HCT116 (cell line): ENCODE data around the gene PTGS1. TPM values are rescaled to one million over a fixed set of nuclear protein-coding genes. Genes with fewer than 3 reads are reported as not detected.

Experiments
- ATAC-seq: fragments of 200-7000 bp; cut with Tn5 transposase; 2 replicates; pipeline ENCODE4 v1.9.1; 2020; ENCODE audit warnings: mild to moderate bottlenecking, moderate library complexity
- BruUV-seq: library from RNA; stranded (reverse); fragments of 400-500 nt; replicated peaks from 2 replicates; lab custom pipeline; 2021; lab: Mats Ljungman, UMichigan
- CTCF ChIA-PET: fragments of 300-600 bp; sonication (Branson Sonifier 250); formaldehyde crosslinking; loops from one replicate; lab custom pipeline; 2021; ENCODE audit warnings: antibody characterized with exemption; lab: Charles Lee
- POLR2A ChIA-PET: fragments of 300-600, 350-600 bp; sonication (Branson Sonifier 250); formaldehyde crosslinking; loops from one replicate; lab custom pipeline; 2021; ENCODE audit warnings: antibody characterized with exemption; lab: Charles Lee
- RAD21 ChIA-PET, 2 experiments: fragments of 300-600 bp; sonication (Branson Sonifier 250); formaldehyde crosslinking; loops; one replicate each; lab custom pipeline; 2023; ENCODE audit warnings: low total read pairs in 2 of 2; ENCODE audit not compliant: uncharacterized antibody in 2 of 2, unreplicated experiment in 2 of 2, low non-redundant PET in 1 of 2; lab: Charles Lee
- DNase-seq: peaks from one replicate; pipeline ENCODE4 v3.0.0-alpha.2; 2010; ENCODE audit warnings: low read depth, low spot score
- H2AFZ ChIP-seq: fragments of 200-600 bp; shearing (Covaris generic), sonication (generic); 2 replicates; pipeline ENCODE4 v1.6.1; 2017; ENCODE audit warnings: low read depth, mixed run types, mixed read lengths, antibody characterized with exemption, low read length; ENCODE audit not compliant: poor library complexity, severe bottlenecking
- H3K27ac ChIP-seq: 2 replicates; pipeline ENCODE4 v1.5.1; 2012; ENCODE audit warnings: low read depth, low read length
- H3K27me3 ChIP-seq: fragments of 200-600 bp; sonication (generic); 2 replicates; pipeline ENCODE4 v1.6.1; 2016; ENCODE audit warnings: mixed run types, low read length, mixed read lengths; ENCODE audit not compliant: insufficient read depth
- H3K36me3 ChIP-seq, 2 experiments: fragments of 200-500 bp in 1 of 2; fragments of 200-600 bp in 1 of 2; sonication (Bioruptor generic) in 1 of 2; sonication (generic) in 1 of 2; 2 replicates each; pipeline versions ENCODE4 v1.5.1 to v1.6.1; 2014 to 2016; ENCODE audit warnings: low read length in 2 of 2, inconsistent platforms in 1 of 2, mixed read lengths in 1 of 2, mixed run types in 1 of 2; ENCODE audit not compliant: insufficient read depth in 2 of 2, control insufficient read depth in 1 of 2
- H3K4me1 ChIP-seq, 2 experiments: fragments of 200-600 bp in 1 of 2; sonication (generic) in 1 of 2; 2 replicates each; pipeline versions ENCODE4 v1.5.1 to v1.6.1; 2012 to 2017; ENCODE audit warnings: low read length in 2 of 2, inconsistent platforms in 1 of 2, mild to moderate bottlenecking in 1 of 2, mixed read lengths in 1 of 2, mixed run types in 1 of 2, moderate library complexity in 1 of 2; ENCODE audit not compliant: insufficient read depth in 2 of 2, control insufficient read depth in 1 of 2
- H3K4me2 ChIP-seq: fragments of 200-600 bp; sonication (generic); 2 replicates; pipeline ENCODE4 v1.6.1; 2017; ENCODE audit warnings: mixed run types, low read length, mixed read lengths
- H3K4me3 ChIP-seq, 2 experiments: fragments of 200-600 bp in 1 of 2; sonication (generic) in 1 of 2; replicated peaks in 1 of 2; 2 replicates each; pipeline ENCODE4 v1.5.1; 2011 to 2016; ENCODE audit warnings: low read length in 2 of 2, control low read depth in 1 of 2, low read depth in 1 of 2, mild to moderate bottlenecking in 1 of 2, mixed read lengths in 1 of 2, mixed run types in 1 of 2
- H3K79me2 ChIP-seq: fragments of 200-600 bp; sonication (generic); 2 replicates; pipeline ENCODE4 v1.6.1; 2017; ENCODE audit warnings: mild to moderate bottlenecking, mixed run types, low read length, moderate library complexity, mixed read lengths; ENCODE audit not compliant: insufficient read depth
- H3K9ac ChIP-seq: fragments of 200-600 bp; sonication (generic); 2 replicates; pipeline ENCODE4 v1.6.1; 2016; ENCODE audit warnings: low read length, mixed read lengths
- H3K9me2 ChIP-seq: fragments of 200-600 bp; sonication (generic), shearing (Covaris generic); 2 replicates; pipeline ENCODE4 v1.6.1; 2017; ENCODE audit warnings: mixed run types, mild to moderate bottlenecking, moderate library complexity; ENCODE audit not compliant: insufficient read depth
- H3K9me3 ChIP-seq, 2 experiments: fragments of 200-500 bp in 1 of 2; fragments of 200-600 bp in 1 of 2; sonication (Bioruptor generic) in 1 of 2; sonication (generic) in 1 of 2; 2 replicates each; pipeline ENCODE4 v1.6.1; 2014 to 2017; ENCODE audit warnings: low read length in 2 of 2, mixed read lengths in 2 of 2, inconsistent platforms in 1 of 2, low read depth in 1 of 2, mild to moderate bottlenecking in 1 of 2, mixed run types in 1 of 2, moderate library complexity in 1 of 2; ENCODE audit not compliant: control insufficient read depth in 1 of 2, insufficient read depth in 1 of 2
- H4K20me1 ChIP-seq: fragments of 200-600 bp; sonication (generic), shearing (Covaris generic); 2 replicates; pipeline ENCODE4 v1.6.1; 2017; ENCODE audit warnings: mixed run types, mild to moderate bottlenecking, moderate library complexity; ENCODE audit not compliant: insufficient read depth
- CBX3 ChIP-seq: IDR thresholded peaks from 2 replicates; pipeline ENCODE4 v1.6.1; 2012; ENCODE audit warnings: low read depth
- CTCF ChIP-seq, 3 experiments: fragments of 200-600 bp in 1 of 3; sonication (generic) in 1 of 3; IDR thresholded peaks in 2 of 3; conservative IDR thresholded peaks in 1 of 3; 2 replicates each; pipeline ENCODE4 v1.5.1; 2012 to 2017; ENCODE audit warnings: low read depth in 2 of 3, low read length in 2 of 3, antibody characterized with exemption in 1 of 3, borderline replicate concordance in 1 of 3, control low read depth in 1 of 3, mild to moderate bottlenecking in 1 of 3, mixed read lengths in 1 of 3, mixed run types in 1 of 3, moderate library complexity in 1 of 3; ENCODE audit not compliant: insufficient read depth in 1 of 3
- EGR1 ChIP-seq: IDR thresholded peaks from 2 replicates; pipeline ENCODE4 v1.6.1; 2012; ENCODE audit warnings: low read depth
- ELF1 ChIP-seq: IDR thresholded peaks from 2 replicates; pipeline ENCODE4 v1.6.1; 2012; ENCODE audit warnings: low read depth, borderline replicate concordance
- EZH2 ChIP-seq: fragments of 200-600 bp; sonication (generic); IDR thresholded peaks from 2 replicates; pipeline ENCODE4 v1.6.1; 2017; ENCODE audit warnings: antibody characterized with exemption, mixed run types
- POLR2A ChIP-seq: IDR thresholded peaks from 2 replicates; pipeline ENCODE4 v1.7.0; 2011; ENCODE audit warnings: borderline replicate concordance; ENCODE audit not compliant: insufficient read depth, insufficient read length; ENCODE audit errors: extremely low read depth
- POLR2AphosphoS5 ChIP-seq: IDR thresholded peaks from 2 replicates; pipeline ENCODE4 v1.6.1; 2011; ENCODE audit warnings: mild to moderate bottlenecking, low read depth, low read length, moderate library complexity
- RAD21 ChIP-seq: IDR thresholded peaks from 2 replicates; pipeline ENCODE4 v1.6.1; 2012; ENCODE audit warnings: low read depth, mild to moderate bottlenecking
- REST ChIP-seq: IDR thresholded peaks from 2 replicates; pipeline ENCODE4 v1.6.1; 2012; ENCODE audit warnings: low read depth
- SIN3A ChIP-seq: IDR thresholded peaks from 2 replicates; pipeline ENCODE4 v1.6.1; 2012; ENCODE audit warnings: low read depth
- SP1 ChIP-seq: IDR thresholded peaks from 2 replicates; pipeline ENCODE4 v1.6.1; 2012; ENCODE audit warnings: low read depth
- SRF ChIP-seq: IDR thresholded peaks from 2 replicates; pipeline ENCODE4 v1.6.1; 2012; ENCODE audit warnings: low read depth
- TCF7L2 ChIP-seq: IDR thresholded peaks from 2 replicates; pipeline ENCODE4 v1.7.0; 2011; ENCODE audit warnings: borderline replicate concordance, inconsistent platforms; ENCODE audit not compliant: insufficient read depth, insufficient read length; ENCODE audit errors: extremely low read depth
- YY1 ChIP-seq: IDR thresholded peaks from 2 replicates; pipeline ENCODE4 v1.6.1; 2011; ENCODE audit warnings: low read length, low read depth, moderate library complexity, mild to moderate bottlenecking; ENCODE audit not compliant: insufficient replicate concordance; ENCODE audit errors: extremely low read depth
- ZBTB33 ChIP-seq: IDR thresholded peaks from 2 replicates; pipeline ENCODE4 v1.6.1; 2011; ENCODE audit warnings: mild to moderate bottlenecking, low read length, moderate library complexity; ENCODE audit not compliant: insufficient replicate concordance; ENCODE audit errors: extremely low read depth
- ZFX ChIP-seq: fragments of 450-650 bp; IDR thresholded peaks from 2 replicates; pipeline ENCODE4 v1.6.1; 2017
- ZNF274 ChIP-seq: fragments of 200-500 bp; sonication (Bioruptor generic); IDR thresholded peaks from 2 replicates; pipeline ENCODE4 v1.6.1; 2014; ENCODE audit warnings: mild to moderate bottlenecking, low read depth, low read length, inconsistent platforms
- intact Hi-C: fragments of 100-400 bp; cut with micrococcal nuclease; formaldehyde crosslinking; loops from 2 replicates; pipeline ENCODE4 v1.10.0; 2022
- total RNA-seq: library from RNA; stranded (reverse); gene quantifications from one replicate; pipeline ENCODE4 v1.2.1, GENCODE V29; 2021; ENCODE audit not compliant: unreplicated experiment
- TF ChIP-seq, protein P1 (sequence below): IDR thresholded peaks from 2 replicates; pipeline ENCODE4 v1.6.1; 2012
- TF ChIP-seq, protein P2 (sequence below): IDR thresholded peaks from 2 replicates; pipeline ENCODE4 v1.6.1; 2012

Gene PTGS1
- total RNA-seq, 1 experiment from 2014 or later: 3.5 TPM

DNA sequence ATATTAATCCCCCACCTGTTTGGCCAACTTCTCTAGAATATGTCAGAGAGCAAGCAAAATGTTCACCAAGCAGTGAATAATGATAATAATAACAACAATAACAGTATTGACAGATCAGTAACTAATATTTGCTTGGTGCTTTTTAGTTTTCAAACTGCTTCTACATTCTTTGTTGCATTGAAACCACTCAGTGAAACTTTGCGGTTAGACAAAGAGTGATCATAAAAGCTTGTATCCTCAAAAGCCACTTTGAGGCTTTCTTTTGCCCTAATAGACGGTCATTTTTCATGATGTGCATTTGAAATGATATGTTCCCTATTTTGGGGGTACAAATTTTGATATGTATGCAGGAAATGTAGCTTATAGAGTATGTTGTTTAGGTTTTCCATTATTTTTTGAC is 43.6 kb upstream of the PTGS1 start:
- Histone ChIP-seq H3K27me3 (no peaks in the 10 kb centered on the region), H3K9me2 (no peaks in the 10 kb centered on the region), H3K79me2 (no peaks in the 10 kb centered on the region), H4K20me1 (no peaks in the 10 kb centered on the region), H3K27ac (no peak overlapping the region), H3K36me3 (peaks cover 19 to 39% of the 10 kb centered on the region in 2 experiments), H3K4me1 (no peaks in the 10 kb centered on the region), H3K4me3 (no peak overlapping the region), H3K4me2 (no peak overlapping the region), H3K9ac (no peak overlapping the region), H2AFZ (no peak overlapping the region), H3K9me3 (no peaks in the 10 kb centered on the region)
- ATAC-seq (no peak), DNase-seq (no peak)
- intact Hi-C loops: no loop called here
- RAD21 ChIA-PET: no interaction called here
- no peak for TF ChIP-seq SRF
- no peak for TF ChIP-seq YY1
- TF ChIP-seq CTCF (IDR thresholded peaks at IDR 0.05 in 2 of 3, conservative IDR thresholded peaks at IDR 0.05 in 1 of 3; ENCODE audit: borderline replicate concordance in 1 of 3, insufficient read depth in 1 of 3, low read depth in 2 of 3, low read length in 2 of 3): no peak
- no peak for TF ChIP-seq EGR1
- no peak for TF ChIP-seq ZBTB33
- no peak for TF ChIP-seq SP1
- TF ChIP-seq, protein P1, sequence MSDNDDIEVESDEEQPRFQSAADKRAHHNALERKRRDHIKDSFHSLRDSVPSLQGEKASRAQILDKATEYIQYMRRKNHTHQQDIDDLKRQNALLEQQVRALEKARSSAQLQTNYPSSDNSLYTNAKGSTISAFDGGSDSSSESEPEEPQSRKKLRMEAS: no peak
- no peak for TF ChIP-seq ELF1
- TF ChIP-seq CBX3: no peak
- no peak for TF ChIP-seq EZH2
- TF ChIP-seq ZNF274: no peak
- TF ChIP-seq POLR2A: no peak
- no peak for TF ChIP-seq RAD21
- TF ChIP-seq SIN3A: no peak
- TF ChIP-seq ZFX: no peak
- no peak for TF ChIP-seq TCF7L2
- TF ChIP-seq REST: no peak
- no peak for TF ChIP-seq POLR2AphosphoS5
- TF ChIP-seq, protein P2, sequence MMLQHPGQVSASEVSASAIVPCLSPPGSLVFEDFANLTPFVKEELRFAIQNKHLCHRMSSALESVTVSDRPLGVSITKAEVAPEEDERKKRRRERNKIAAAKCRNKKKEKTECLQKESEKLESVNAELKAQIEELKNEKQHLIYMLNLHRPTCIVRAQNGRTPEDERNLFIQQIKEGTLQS: no peak
- POLR2A ChIA-PET: no interaction called here
- BruUV-seq: no TSS peak
- CTCF ChIA-PET: no interaction called here
